Measurements from ENCODE around the gene HES5.

The HES5 gene

DNA sequence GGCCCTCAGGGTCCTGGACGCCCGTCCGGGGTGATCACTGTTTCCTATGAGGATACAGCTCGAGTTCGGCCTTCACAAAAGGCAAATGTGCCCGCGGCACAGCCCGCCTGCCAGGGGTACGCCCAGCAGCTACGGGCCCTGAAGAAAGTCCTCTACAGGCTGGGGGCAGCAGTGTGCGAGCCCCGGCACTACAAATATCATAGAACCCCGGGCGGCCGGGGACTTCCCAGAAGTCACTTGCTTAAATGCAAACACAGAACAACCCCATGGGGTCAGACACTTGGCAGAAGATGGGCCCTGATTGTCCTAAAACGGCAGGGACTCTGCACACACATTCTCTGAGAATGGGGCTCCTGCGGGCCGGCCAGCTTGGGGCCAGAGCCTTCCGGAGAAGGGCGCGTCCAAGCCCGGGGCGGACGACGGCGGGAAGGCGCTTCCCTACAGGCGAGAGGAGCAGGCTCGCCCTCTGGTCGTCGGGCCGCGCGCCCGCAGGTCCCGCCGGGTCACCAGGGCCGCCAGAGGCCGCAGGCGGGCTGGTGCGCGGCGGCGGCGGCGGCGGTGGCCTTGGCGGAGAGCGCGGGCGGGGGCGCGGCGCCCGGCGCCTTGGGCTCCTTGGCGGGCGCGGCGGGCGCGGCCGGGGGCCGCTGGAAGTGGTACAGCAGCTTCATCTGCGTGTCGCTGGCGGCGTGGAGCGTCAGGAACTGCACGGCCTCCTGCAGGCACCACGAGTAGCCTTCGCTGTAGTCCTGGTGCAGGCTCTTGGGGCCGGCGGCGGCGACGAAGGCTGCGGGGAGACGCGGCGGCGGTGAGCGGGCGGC lies 888 bp downstream of the HES5 start:
- no peak for DNase-seq

DNA sequence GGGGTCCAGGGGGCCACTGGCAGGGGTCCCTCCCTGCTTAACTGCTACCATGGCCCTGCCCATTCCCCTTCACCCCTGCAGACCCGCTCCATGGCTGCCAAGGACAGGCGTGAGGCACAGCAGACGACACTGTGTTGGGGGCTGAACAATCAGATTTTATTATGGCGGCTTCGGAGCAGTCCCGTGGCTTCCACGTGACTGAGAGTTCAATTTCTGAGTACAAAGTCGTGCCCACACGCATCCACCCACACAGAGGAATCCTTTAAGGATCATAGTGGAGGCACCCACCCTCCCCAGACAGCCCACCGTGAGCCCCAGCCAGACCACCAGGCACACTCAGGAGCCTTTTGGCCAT lies 1.5 kb downstream of the HES5 start:
- no peak for DNase-seq

DNA sequence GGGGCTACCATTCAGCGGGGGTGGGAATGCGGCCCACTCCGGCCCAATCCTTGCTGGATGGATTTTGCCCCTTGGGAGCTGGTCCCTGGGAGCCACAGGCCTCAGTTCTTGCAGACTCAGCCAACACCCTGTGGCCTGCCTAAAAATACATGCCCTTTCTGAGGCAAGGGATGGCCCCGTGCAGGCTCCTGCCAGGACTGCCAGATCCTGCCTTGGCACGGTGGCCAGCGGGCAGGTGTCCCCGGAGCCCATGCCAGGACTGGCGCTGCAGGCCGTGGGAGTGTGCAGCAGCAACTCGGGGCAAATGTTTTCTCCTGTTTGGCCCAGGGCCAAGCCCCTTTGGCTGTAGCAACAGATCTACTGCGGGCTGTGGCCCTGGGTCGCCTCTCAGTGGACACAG lies 2.0 kb downstream of the HES5 start:
- DNase-seq, result no peak

DNA sequence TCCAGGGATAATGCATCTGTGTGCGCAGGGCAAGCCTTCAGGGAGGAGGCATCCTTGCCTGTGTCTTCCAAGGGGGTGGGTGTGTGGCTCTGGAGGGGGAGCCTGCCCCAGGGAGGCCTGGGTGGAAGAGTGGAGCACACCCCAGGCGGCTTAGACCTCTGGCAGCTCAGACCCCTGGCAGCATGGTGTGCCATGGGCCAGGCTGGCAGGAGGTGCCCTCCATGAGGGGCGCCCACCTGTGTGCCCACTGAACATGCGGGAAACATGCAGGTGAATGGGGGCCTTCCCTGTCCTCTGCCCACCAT lies 2.6 kb downstream of the HES5 start:
- DNase-seq, result no peak

DNA sequence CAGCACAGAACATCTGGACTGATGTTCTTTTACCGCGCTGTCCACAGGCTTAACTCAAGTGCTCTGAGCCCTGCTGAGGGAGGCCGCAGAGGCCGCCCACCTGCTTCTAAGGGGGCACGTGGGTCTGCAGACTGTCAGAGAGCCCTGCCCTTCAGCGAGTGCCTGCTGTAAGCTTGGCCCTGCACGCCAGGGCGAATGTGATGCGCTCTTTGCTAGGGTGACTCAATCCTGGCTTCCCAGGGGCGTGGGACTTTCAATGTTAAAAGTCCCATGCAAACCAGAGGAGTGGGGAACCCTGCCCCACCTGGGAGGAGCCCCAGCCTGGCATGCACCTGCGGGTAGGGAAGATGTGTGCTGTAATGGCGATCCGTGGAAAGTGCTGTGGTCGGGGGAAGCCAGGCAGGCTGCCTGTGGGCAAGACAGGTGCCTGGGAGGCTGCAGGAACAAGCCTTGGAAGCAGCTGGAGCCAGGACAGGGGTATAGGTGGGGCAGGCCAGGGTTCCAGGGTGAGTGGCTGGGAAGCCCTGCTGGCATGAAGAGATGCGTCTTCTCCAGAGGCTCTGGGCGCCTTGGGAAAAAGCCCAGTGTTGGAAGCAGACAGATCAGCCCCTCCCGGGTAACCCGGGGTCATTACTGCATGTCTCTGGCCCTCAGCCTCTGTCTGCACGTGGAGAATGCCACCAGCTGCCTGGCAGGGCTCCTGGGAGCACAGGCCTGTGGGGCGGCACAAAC lies 3.1 kb downstream of the HES5 start:
- DNase-seq, result no peak

DNA sequence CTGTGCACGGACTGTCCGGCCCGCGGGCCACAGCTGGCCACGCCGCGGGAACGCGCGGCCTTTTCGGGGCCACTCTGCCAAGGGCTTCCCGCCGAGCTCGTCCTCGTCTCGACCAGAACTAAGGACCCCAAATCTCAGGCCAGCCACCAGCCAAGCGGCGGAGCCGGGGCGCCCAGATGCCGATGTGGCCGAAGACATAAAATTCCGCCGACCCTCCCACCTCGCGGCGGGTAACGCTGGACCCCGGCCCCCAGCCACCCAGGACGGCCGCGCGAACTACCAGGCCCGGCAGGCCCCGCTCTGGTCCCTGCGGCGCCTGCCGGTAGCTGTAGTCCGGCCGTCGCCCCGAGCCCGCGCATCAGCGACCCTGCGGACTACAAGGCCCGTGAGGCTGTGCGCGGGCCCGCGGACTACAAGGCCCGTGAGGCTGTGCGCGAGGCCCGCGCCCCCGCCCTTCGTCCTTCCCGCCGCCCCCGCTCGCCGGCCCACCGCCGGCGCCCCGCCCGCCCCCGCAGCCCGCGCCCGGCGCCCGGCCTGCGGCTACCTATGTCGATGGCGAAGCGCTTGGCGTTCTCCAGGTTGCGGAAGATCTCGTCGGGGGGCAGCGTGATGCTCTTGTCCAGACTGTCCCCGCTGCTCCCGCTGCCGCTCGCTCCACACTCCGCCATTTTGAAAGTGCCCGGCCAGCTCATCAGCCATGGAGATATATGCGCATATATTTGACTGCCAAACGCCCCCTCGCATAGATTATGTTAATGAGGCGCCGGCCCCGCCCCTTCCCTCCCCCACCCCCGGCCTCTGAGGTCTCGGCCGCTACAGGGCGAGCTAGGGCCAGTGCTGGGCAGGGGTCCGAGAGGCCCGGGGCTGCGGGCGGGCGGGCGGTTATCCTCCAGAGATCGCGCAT lies 3.9 kb downstream of the HES5 start, which contains the start of gene PANK4:
Gene PANK4, minus strand, starts transcription at position 677 of the 904 bp plus-strand sequence. Its CDS starts 9 bp downstream, at position 668.
- peak; percentile 91 for DNase-seq

DNA sequence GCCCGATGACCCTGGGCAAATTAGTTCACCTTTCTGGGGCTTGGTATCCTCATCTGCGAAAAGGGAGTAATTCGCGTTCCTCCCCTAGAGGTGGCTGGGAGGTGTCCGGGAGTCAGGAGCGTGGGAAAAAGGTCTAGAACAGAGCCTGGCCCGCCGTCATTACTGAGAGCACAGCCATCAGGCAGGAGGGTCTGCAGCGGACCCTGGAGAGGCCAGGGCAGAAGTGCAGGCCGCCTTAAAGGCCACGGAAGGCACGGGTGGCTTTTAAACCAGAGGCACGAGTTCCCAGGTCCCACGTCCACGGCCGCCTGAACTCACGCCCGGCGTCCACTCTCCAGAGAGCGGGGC lies 4.5 kb downstream of the HES5 start:
- DNase-seq, result no peak

DNA sequence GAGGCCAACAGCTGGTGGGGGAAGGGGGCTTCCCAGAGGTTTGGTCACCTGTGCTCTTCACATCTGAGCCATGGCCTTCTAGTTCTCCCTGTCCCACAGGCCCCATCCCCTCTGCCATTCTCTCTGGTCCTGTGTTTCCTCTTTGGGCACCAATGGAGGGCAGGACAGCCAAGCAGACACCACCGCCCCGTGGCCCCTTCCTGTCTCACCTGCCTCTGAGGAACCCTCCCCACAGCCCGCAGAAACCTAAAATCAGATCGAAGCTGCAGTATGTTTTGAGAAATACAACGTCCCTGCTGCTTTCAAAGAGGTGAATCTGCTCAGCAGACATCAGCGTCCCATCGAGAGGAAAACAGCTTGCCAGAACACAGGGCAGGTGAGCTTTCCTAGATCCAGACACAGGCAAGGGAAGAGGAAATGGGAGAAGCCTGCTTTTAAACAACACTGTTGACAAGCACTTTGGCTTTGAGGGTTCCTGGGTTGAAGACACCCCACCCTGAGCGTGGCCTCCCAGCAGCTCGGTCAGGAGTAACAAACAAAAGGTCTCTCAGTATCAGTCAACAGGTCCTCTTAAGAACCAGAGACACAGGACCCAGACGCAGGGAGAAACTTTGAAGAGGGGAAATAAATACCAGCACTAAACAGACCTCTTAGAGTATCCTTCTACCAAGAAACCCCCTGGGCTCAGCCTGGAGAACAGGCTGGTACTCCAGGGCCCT lies 6.0 kb downstream of the HES5 start:
- DNase-seq, result no peak

DNA sequence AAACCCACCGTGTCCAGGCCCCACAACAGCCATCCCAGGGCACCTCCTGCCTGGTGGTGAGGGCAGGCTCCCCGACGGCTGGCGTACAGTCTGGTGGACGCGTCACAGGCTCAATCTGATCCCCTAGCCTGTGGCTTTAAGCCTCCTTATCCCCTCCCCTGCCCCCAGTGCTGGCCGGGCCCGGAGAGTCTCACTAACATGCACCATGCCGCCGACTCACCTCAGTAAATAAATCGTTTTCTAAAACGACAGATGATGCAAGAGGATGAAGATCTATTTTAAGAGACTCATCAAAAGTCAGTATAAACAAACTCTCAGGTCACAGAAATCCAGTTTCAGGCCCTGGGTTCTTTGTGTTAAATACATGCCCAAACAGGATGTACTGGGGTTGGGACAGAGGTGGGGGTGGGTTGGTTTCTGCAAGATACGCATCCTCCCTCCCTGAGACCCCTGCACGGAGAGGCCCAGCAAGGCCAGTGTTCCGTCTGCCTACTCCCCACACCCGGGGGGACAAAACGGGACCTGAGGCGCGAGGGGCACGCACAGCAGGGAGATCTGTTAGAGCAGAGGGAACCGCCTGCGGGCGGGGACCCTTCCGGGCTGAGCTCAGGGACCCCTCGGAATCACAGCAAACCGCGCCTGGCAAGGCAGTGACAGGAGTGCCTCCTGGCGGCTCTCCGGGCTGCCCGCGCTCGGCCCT lies 6.7 kb downstream of the HES5 start:
- DNase-seq, result no peak

DNA sequence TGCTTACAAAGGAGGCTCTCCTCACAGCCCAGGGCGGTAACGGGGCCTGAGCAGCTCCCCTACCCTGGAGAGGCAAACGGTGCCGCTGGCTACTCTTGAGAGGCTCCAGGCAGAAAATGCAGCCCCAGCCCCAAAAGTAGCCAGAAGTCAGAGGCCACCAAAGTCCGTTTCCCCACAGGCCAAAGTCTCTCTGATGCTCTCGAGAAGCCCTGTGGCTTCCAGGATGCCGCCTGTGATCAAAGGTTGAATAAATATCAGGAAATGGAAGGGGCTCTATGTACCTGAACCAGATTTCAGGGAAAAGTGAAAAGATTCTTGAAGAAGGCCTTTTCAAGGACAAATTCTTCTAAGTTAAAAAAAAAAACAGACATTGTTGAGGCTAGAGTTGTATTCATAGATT lies 7.8 kb downstream of the HES5 start:
- DNase-seq, result no peak

DNA sequence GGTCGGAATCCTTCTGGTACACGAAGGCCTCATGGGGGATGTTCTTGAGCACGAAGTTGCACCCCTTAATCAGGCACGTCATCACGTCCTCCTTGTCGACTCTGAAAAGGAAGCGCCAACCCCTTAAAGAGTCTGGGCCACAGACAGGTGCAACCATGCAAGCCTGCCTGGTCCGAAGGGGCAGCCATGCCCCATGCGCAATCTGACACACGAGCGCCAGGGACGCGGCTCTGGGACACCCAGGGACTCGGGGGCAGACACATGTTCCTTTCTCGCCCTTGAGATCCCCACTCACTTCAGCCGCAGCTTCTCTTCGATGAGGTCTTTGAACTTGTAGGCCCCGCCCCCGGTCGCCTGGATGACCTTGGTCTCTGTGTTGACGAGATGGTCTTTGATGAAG lies 9.3 kb downstream of the HES5 start:
- no peak for DNase-seq

DNA sequence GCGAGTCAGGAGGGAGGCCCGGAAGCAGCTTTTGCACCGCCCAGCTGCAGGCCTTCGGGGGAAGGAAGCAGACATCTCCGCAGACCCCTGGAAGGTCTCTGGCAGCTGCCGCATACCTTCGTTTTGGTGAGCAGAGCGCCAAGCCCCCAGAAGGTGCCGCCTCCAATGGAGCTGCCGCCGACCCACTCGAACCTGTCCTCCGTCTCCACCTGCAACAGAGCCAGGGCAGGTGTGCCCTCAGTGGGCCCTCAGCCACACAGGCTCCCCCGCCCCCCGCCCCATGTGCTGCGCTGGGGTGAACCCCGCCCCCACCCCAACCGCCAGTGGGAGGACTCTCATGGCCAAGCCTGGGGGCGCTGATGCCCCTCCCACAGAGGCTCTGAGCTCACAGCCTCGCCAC lies 9.9 kb downstream of the HES5 start:
- DNase-seq, result no peak

DNA sequence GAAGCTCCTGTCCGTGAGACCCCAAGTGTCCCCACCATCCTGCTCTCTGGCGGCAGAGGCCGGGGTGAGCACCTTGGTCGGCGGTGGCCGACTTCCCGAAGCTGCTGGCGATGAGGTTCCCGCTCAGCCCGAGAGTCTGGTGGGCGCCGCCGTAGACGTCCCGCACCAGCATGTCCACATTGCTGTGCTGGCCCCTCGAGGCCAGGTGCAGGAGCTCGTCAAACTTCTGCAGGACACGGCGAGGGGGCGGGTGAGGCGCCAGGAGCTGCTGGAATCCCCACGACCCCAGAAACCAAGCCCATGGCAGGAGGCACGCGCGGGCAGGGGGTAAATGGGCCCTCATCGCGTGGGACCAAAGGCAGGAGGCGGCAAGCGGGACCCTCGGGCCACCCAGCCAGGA lies 10.3 kb downstream of the HES5 start:
- DNase-seq, result no peak

DNA sequence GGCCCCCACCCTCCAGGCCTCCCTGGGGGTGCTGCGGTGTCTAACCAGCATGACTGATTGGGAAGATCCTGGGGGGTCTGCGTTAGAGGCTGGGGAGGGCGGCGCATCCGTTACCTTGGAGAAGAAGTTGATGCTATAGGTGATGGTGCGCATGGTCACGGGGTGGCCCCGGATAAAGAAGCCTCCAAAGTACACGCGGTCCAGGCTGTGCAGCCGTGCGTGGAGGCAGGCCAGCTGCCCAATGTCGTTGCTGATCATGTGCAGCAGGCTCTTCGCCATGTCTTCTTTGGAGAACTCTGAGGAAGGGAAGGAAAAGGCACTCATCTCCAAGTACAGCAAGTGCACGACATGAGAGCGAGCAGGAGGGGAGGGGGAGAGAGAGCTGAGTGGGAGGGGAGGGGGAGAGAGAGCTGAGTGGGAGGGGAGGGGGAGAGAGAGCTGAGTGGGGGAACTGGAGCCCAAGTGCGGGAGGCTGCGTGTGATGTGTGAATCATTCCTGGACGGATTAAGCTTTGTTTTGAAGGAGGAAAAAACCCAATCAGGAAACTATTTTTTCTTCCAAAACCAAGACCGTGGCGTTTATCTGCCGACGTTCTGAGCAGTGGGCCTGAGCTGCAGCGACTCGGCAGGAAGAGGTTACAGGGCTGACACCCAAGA lies 10.9 kb downstream of the HES5 start:
- DNase-seq, result no peak

DNA sequence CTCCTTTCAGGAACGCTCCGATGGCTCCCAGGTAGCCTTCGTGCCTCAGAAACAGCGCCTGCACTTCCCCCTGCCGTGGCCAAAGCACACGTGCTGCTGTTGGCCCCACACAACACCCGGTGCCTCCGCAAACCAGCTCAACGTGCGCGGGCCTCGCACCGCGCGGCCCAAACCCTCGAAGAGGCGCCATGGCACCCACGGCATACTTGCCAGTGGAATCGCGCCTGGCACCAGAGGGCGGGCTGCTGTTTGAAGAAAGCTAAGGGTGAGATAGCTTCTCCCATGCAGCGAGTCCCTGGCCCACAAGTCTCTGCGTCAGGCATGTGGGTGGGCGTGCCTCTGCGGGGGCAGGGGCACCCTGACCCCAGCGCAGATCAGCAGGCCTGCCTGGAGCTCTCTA lies 11.5 kb downstream of the HES5 start:
- no peak for DNase-seq

DNA sequence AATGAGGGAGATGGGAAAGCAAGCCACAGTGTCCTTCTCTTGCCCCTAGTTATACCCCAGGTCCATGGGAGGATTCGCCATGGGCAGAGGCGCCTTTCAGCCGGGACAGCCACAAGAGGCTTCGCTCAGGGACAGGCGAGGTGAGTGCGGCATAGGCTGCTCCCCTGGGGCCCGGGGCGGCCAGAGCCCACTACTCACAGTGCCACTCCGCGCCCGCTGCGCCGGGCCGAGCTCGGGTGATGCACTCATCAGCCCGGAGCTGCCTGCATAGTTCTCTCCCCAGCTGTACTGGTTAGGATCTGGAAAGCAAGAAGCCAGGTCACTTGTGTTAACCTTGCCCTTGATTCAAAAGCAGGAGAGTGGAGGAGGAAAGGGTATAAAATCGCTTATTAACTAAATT lies 12.1 kb downstream of the HES5 start:
- no peak for DNase-seq

DNA sequence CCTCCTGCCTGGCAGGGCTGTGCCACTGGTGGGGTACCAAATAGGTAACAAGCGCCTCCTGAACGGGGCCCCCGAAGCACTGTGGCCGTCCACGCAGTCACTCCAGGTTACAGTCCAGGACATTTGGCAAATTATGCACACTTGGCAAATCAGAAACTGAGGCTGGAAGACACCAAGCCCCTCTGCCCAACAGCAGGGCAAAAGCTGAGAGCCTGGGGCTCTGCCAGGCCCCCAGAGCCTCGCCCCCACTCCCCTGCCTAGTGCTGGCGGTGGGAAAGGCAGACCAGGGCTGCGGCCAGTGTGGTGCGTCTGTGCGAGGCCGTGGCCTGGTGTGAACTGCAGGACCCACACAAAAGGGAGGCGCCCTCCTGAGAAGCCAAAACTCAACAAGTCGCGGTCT lies 13.1 kb downstream of the HES5 start:
- no peak for DNase-seq

DNA sequence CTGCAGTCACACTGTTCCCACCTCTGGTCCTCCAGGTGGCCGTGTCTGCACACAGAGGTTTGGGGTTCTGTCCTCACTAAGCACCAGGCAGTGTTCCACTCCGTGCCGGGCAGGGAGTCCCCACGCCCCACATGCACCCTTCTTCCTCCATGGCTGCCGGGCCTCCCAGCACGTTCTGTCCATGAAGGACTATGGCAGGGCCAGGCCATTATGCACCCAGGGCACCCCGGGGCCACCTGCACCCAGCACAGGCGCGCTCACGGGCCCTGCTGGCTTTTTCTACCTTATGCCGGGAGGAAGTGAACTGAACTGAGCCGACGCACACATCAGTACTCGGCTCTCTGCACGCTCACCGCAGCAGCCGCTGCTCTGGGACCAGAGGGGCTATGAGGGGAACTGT lies 13.9 kb downstream of the HES5 start:
- DNase-seq, result no peak

DNA sequence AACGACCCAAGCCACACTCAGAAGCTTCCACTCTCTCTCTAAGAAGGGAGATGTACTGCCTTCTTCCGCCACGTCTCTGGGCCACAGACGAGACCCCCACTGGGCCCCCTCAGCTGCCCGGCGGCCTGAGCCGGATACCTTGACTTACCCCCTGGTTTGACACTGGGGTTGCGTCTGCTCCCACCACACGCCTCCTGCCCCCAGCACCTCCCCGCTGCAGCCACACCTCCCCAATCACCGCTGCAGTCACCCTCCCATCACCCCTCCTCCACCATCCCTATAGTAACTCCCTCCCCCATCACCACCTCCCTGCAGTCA lies 14.3 kb downstream of the HES5 start:
- DNase-seq, result no peak

DNA sequence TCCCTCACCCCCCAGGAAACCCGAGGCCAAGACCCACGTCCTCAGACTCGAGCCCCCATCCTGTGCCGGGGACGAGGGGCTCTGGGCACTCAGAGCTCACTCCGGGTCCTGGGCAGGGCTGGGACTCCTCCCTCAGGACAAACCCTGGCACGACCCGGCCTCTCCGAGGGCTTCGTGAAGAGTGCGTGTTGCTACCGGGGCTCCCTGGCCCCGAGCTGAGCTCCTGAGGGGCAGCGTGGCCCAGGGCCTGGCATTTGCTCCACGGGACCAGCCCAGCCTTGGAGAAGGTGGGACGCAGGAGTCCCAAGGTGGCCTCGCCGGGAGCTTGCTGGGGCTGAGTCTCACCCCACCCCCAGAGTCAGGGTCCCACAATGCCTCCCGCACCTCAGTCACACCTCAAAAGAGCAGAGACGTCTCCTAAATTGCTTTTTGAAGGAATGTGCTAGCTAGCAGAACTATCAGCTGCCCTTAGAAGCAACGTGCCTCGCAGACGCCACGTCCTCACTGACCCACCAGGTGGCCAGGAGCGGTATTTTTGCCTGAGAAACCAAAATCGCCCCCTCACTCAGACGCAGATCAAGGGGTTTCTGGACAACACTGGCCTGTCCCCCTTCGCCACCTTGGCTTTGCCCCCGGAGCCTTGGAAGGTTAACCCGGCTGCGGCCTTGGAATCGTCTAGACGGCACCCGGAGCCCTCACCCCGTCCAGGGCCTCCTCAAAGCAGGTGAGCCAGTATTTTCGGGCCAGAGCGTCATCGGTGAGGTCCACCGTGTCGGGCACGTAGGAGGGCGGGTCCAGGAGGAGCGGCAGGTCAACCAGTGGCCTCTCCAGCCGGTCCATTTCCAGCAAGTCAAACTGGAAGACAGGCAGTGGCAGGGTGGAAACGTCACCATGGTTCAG lies 14.9 kb downstream of the HES5 start:
- no peak for DNase-seq

Data from NCI-H510A treated with DMSO at 0.1 percent for 48 hours (cell line).